K562 (cell line): Measurements from ENCODE around the gene MYMX. TPM values are rescaled to one million over a fixed set of nuclear protein-coding genes. Genes with fewer than 3 reads are reported as not detected.

Experiments
- ATAC-seq: fragments of 200-7000 bp; cut with Tn5 transposase; 3 replicates; pipeline ENCODE4 v1.9.1; 2020; ENCODE audit warnings: moderate library complexity
- BruUV-seq: library from RNA; stranded (reverse); fragments of 400-500 nt; replicated peaks from 2 replicates; lab custom pipeline; 2021; lab: Mats Ljungman, UMichigan
- CTCF ChIA-PET: fragments of 300-600 bp; formaldehyde crosslinking; extraction: SDS; loops from one replicate; lab custom pipeline; 2021; ENCODE audit warnings: low intra/inter-chr PET ratio; lab: Yijun Ruan, JAX
- POLR2A ChIA-PET: fragments of 300-600, 350-650 bp; sonication (Branson Sonifier 250); formaldehyde crosslinking; extraction: SDS; loops from one replicate; lab custom pipeline; 2021; ENCODE audit warnings: antibody characterized with exemption, inconsistent platforms; lab: Yijun Ruan, JAX
- DNase-seq, 4 experiments: peaks; one replicate each; pipeline versions ENCODE4 v3.0.0 to v3.0.0-alpha.2; 2011 to 2018; ENCODE audit warnings: low spot score in 3 of 4, mixed read lengths in 3 of 4; ENCODE audit errors: extremely low read depth in 1 of 4
- FAIRE-seq: peaks from 2 replicates; lab custom pipeline; 2011; peaks lifted over from hg19 to GRCh38; lab: Jason Lieb, UNC
- H2AFZ ChIP-seq: 2 replicates; pipeline ENCODE4 v1.6.0; 2011; ENCODE audit warnings: low read depth, low read length, control low read depth, inconsistent platforms
- H3K27ac ChIP-seq: fragments of 200-600 bp; 3 replicates; pipeline ENCODE4 v1.8.0; 2011; ENCODE audit warnings: low read depth, mild to moderate bottlenecking, control low read depth, inconsistent platforms, low read length, moderate library complexity, mixed read lengths; ENCODE audit errors: extremely low read depth
- H3K27me3 ChIP-seq, 2 experiments: fragments of 300-600 bp in 1 of 2; 2 replicates in 1 of 2; 3 replicates in 1 of 2; pipeline versions ENCODE4 v1.6.0 to v1.8.0; 2011; ENCODE audit warnings: inconsistent platforms in 2 of 2, low read length in 2 of 2, mild to moderate bottlenecking in 1 of 2, mixed read lengths in 1 of 2, moderate library complexity in 1 of 2; ENCODE audit not compliant: control insufficient read depth in 2 of 2, insufficient read depth in 2 of 2
- H3K36me3 ChIP-seq: fragments of 300-600 bp; 3 replicates; pipeline ENCODE4 v1.8.0; 2011; ENCODE audit warnings: mild to moderate bottlenecking, low read length, inconsistent platforms; ENCODE audit not compliant: control insufficient read depth, insufficient read depth
- H3K4me1 ChIP-seq, 2 experiments: fragments of 200-600 bp in 1 of 2; replicated peaks in 1 of 2; 2 replicates in 1 of 2; 3 replicates in 1 of 2; pipeline versions ENCODE4 v1.5.1 to v1.8.0; 2011; ENCODE audit warnings: inconsistent platforms in 2 of 2, low read length in 2 of 2, mild to moderate bottlenecking in 1 of 2, mixed read lengths in 1 of 2, moderate library complexity in 1 of 2; ENCODE audit not compliant: control insufficient read depth in 2 of 2, insufficient read depth in 2 of 2
- H3K4me2 ChIP-seq: 2 replicates; pipeline ENCODE4 v1.6.1; 2011; ENCODE audit warnings: low read length, control low read depth, inconsistent platforms, mixed read lengths; ENCODE audit not compliant: insufficient read depth
- H3K4me3 ChIP-seq: fragments of 200-600 bp; sonication (generic), shearing (Covaris generic); 2 replicates; pipeline ENCODE4 v1.5.1; 2016; ENCODE audit warnings: control low read depth, inconsistent platforms
- H3K79me2 ChIP-seq: fragments of 200-600 bp; 3 replicates; pipeline ENCODE4 v1.8.0; 2011; ENCODE audit warnings: low read length, inconsistent platforms; ENCODE audit not compliant: control insufficient read depth, insufficient read depth
- H3K9ac ChIP-seq, 2 experiments: 2 replicates each; pipeline versions ENCODE4 v1.6.0 to v1.6.1; 2011; ENCODE audit warnings: low read depth in 2 of 2, low read length in 2 of 2, control low read depth in 1 of 2, inconsistent platforms in 1 of 2, mild to moderate bottlenecking in 1 of 2, mixed read lengths in 1 of 2; ENCODE audit not compliant: insufficient read depth in 1 of 2
- H3K9me1 ChIP-seq: one replicate; pipeline ENCODE4 v1.6.0; 2011; ENCODE audit warnings: inconsistent platforms, mild to moderate bottlenecking, low read length, moderate library complexity; ENCODE audit not compliant: control insufficient read depth, insufficient read depth
- H3K9me3 ChIP-seq: replicated peaks from 2 replicates; pipeline ENCODE4 v1.5.1; 2011; ENCODE audit warnings: low read depth, low read length, inconsistent platforms; ENCODE audit not compliant: control insufficient read depth, insufficient read depth
- H4K20me1 ChIP-seq: replicated peaks from 2 replicates; pipeline ENCODE4 v1.6.1; 2011; ENCODE audit warnings: low read length, inconsistent platforms, mixed read lengths; ENCODE audit not compliant: control insufficient read depth, insufficient read depth
- ARHGAP35 ChIP-seq: fragments of 450-650 bp; IDR thresholded peaks from 2 replicates; pipeline ENCODE4 v1.6.1; 2018; ENCODE audit not compliant: partially characterized antibody
- ARID3A ChIP-seq: IDR thresholded peaks from 2 replicates; pipeline ENCODE4 v1.6.1; 2012; ENCODE audit warnings: low read depth, low read length, improper control_type of control experiment, borderline replicate concordance
- CGGBP1 ChIP-seq: fragments of 250-450 bp; sonication (Bioruptor Pico); IDR thresholded peaks from 2 replicates; pipeline ENCODE4 v1.9.0; 2021; ENCODE audit warnings: mild to moderate bottlenecking
- CREB1 ChIP-seq, 2 experiments: sonication (generic) in 1 of 2; formaldehyde crosslinking in 1 of 2; IDR thresholded peaks; 2 replicates each; pipeline versions ENCODE4 v1.6.1 to v1.8.0; 2012 to 2022; ENCODE audit warnings: inconsistent platforms in 1 of 2, mild to moderate bottlenecking in 1 of 2, missing genetic modification reagents in 1 of 2, moderate library complexity in 1 of 2
- ERF ChIP-seq: fragments of 450-650 bp; formaldehyde crosslinking; IDR thresholded peaks from 2 replicates; pipeline ENCODE4 v1.4.0; 2020; ENCODE audit warnings: mild to moderate bottlenecking, mixed read lengths
- FIP1L1 ChIP-seq: fragments of 200-400 bp; formaldehyde crosslinking; IDR thresholded peaks from 2 replicates; pipeline ENCODE4 v1.6.1; 2018; ENCODE audit warnings: mild to moderate bottlenecking, low read depth, low read length; ENCODE audit not compliant: poor library complexity, severe bottlenecking
- IRF1 ChIP-seq: sonication (generic); formaldehyde crosslinking; IDR thresholded peaks from 2 replicates; pipeline ENCODE4 v1.8.0; 2022; ENCODE audit warnings: missing genetic modification reagents, mild to moderate bottlenecking, borderline replicate concordance
- NCOA4 ChIP-seq: fragments of 450-650 bp; IDR thresholded peaks from 2 replicates; pipeline ENCODE4 v1.6.1; 2018; ENCODE audit warnings: mild to moderate bottlenecking; ENCODE audit not compliant: partially characterized antibody
- POLR2A ChIP-seq: fragments of 450-650 bp; conservative IDR thresholded peaks from 2 replicates; pipeline ENCODE4 v1.6.1; 2016
- POLR2AphosphoS5 ChIP-seq: IDR thresholded peaks from 2 replicates; pipeline ENCODE4 v1.6.1; 2011; ENCODE audit warnings: mild to moderate bottlenecking, low read depth, low read length, moderate library complexity; ENCODE audit not compliant: control insufficient read depth, insufficient read depth
- POLR2B ChIP-seq: fragments of 450-650 bp; IDR thresholded peaks from 2 replicates; pipeline ENCODE4 v1.6.1; 2018; ENCODE audit warnings: low read depth; ENCODE audit not compliant: partially characterized antibody
- PTRF ChIP-seq: fragments of 450-650 bp; IDR thresholded peaks from 2 replicates; pipeline ENCODE4 v1.6.1; 2016; ENCODE audit warnings: mild to moderate bottlenecking, missing genetic modification characterization, missing compliant biosample characterization
- RBFOX2 ChIP-seq: fragments of 200-400 bp; formaldehyde crosslinking; IDR thresholded peaks from 2 replicates; pipeline ENCODE4 v1.6.1; 2017; ENCODE audit warnings: low read depth, mild to moderate bottlenecking, low read length, moderate library complexity
- RHOXF2B ChIP-seq: fragments of 250-450 bp; sonication (Bioruptor Pico); conservative IDR thresholded peaks from 2 replicates; pipeline ENCODE4 v1.5.1; 2021
- SP1 ChIP-seq: sonication (generic); formaldehyde crosslinking; IDR thresholded peaks from 2 replicates; pipeline ENCODE4 v1.8.1; 2022; ENCODE audit warnings: mild to moderate bottlenecking, missing genetic modification reagents
- TAF15 ChIP-seq: fragments of 200-400 bp; formaldehyde crosslinking; IDR thresholded peaks from 2 replicates; pipeline ENCODE4 v1.6.1; 2017; ENCODE audit warnings: mild to moderate bottlenecking, low read depth, low read length, moderate library complexity
- ZNF395 ChIP-seq: fragments of 200-800 bp; sonication (Bioruptor generic); IDR thresholded peaks from 2 replicates; pipeline ENCODE4 v1.6.1; 2017; ENCODE audit warnings: missing genetic modification characterization, missing compliant biosample characterization
- WGBS: fragments of 100-300 bp; shearing (Covaris generic); methylation state at CpG from one replicate; pipeline ENCODE4 v1.1.6; 2016; ENCODE audit warnings: low coverage, mixed read lengths; ENCODE audit not compliant: insufficient coverage; ENCODE audit errors: missing lambda C conversion rate; 5-methylcytosine and 5-hydroxymethylcytosine counted together
- in situ Hi-C: fragments of 300-500 bp; cut with MboI; formaldehyde crosslinking; loops from 4 replicates; pipeline ENCODE4 v1.15.0; 2018; ENCODE audit warnings: inconsistent platforms, mixed read lengths
- intact Hi-C: fragments of 100-400 bp; cut with micrococcal nuclease; formaldehyde crosslinking; loops from 2 replicates; pipeline ENCODE4 v1.14.2; 2022
- polyA plus RNA-seq, 8 experiments: library from polyadenylated mRNA; depleted of rRNA in 4 of 8; stranded (reverse) in 5 of 8; unstranded in 3 of 8; fragments of >200 nt; fragmentation: Nextera tagmentation in 2 of 8; fragmentation: Illumina TruSeq in 1 of 8; extraction: Ambion mirVana in 2 of 8; extraction: Trizol in 1 of 8; gene quantifications; 2 replicates each; pipeline versions ENCODE4 v1.2.1 to v1.2.3, GENCODE V29; 2011 to 2014; ENCODE audit warnings: inconsistent platforms in 1 of 8, missing spikeins in 1 of 8
- total RNA-seq, 7 experiments: library from RNA; depleted of rRNA in 6 of 7; stranded (reverse); fragments of >200 nt in 6 of 7; fragmentation: Illumina TruSeq in 2 of 7; extraction: Trizol in 2 of 7; gene quantifications; 2 replicates each; pipeline versions ENCODE4 v1.2.1 to v1.2.3, GENCODE V29; 2011 to 2021; ENCODE audit warnings: low replicate concordance in 1 of 7

MYMX gene
- total and polyA plus RNA-seq, 9 of the 15 experiments (the other 6 are each of a cell fraction or from before 2014, with no cell fraction given): 0.12 TPM; not detected in 8

- Histone ChIP-seq H3K9me3 (no peaks in the 10 kb centered on the region), H3K9ac (peak overlapping the region in 1 of 2 experiments; percentile 76; a peak in 2 of 4 replicates), H3K4me2 (peak overlapping the region; percentile 89), H3K4me3 (0 out of 2 replicates have a peak overlapping the region, but pooled peaks have one; percentile 81), H4K20me1 (peaks cover 60% of the 10 kb centered on the region), H3K4me1 (peaks cover 41% of the 10 kb centered on the region in 2 experiments; a peak in 4 of 5 replicates), H3K9me1 (peaks cover 24% of the 10 kb centered on the region), H3K79me2 (peaks cover 45% of the 10 kb centered on the region), H2AFZ (no peak overlapping the region), H3K27me3 (no peaks in the 10 kb centered on the region), H3K36me3 (peaks cover 81% of the 10 kb centered on the region), H3K27ac (peak overlapping the region; percentile 93; the same call in 2 of the 3 replicates)
- 29% methylated on average over 16 of the region's 16 CpGs for WGBS
- ChIA-PET POLR2A (interaction anchor here (0.5 to 3.2 kb wide), 24 partner anchors 9 to 702 kb away, joined by 3 to 144 read pairs (median 4); partner anchors contain the start of genes HSP90AB1 and SLC29A1), CTCF (no interaction called here)
- BruUV-seq: no TSS peak
- ATAC-seq: peak; percentile 8
- peak in 2 of 4 experiments; percentile 51 to 66 for DNase-seq
- FAIRE-seq: no peak
- intact Hi-C loops (no loop called here), in situ Hi-C loops (no loop called here)
- TF ChIP-seq POLR2A (peak; percentile 80), TAF15 (0 out of 2 replicates have a peak, but pooled peaks have one; percentile 61), NCOA4 (no peak), PTRF (tag) (no peak), POLR2AphosphoS5 (peak; percentile 49; the same call in 1 of the 2 replicates), ARHGAP35 (no peak), CREB1 (IDR thresholded peaks at IDR 0.05) (no peak), CREB1 (CRISPR knock-in tag; IDR thresholded peaks at IDR 0.05) (peak; percentile 5; the same call in 1 of the 2 replicates), FIP1L1 (peak; percentile 76), IRF1 (CRISPR knock-in tag) (0 out of 2 replicates have a peak, but pooled peaks have one; percentile 18), RBFOX2 (peak; percentile 71), CGGBP1 (CRISPR knock-in tag) (0 out of 2 replicates have a peak, but pooled peaks have one; percentile 25), ZNF395 (CRISPR knock-in tag) (no peak), SP1 (CRISPR knock-in tag) (peak; percentile 45), ARID3A (no peak), RHOXF2B (CRISPR knock-in tag) (no peak), ERF (CRISPR knock-in tag) (0 out of 2 replicates have a peak, but pooled peaks have one; percentile 26), POLR2B (peak; percentile 15)
Measured at GRCh38 chr6:44255105-44255808, 38.5 kb downstream of the MYMX start.
